Measurements from ENCODE around the gene FADS2. TPM values are rescaled to one million over a fixed set of nuclear protein-coding genes. Genes with fewer than 3 reads are reported as not detected.

FADS2 gene
- total and polyA plus RNA-seq, 2 of the 13 experiments (the other 11 are each of a cell fraction or from before 2014, with no cell fraction given) = 90.1 to 124 TPM

- TF ChIP-seq, protein P1, sequence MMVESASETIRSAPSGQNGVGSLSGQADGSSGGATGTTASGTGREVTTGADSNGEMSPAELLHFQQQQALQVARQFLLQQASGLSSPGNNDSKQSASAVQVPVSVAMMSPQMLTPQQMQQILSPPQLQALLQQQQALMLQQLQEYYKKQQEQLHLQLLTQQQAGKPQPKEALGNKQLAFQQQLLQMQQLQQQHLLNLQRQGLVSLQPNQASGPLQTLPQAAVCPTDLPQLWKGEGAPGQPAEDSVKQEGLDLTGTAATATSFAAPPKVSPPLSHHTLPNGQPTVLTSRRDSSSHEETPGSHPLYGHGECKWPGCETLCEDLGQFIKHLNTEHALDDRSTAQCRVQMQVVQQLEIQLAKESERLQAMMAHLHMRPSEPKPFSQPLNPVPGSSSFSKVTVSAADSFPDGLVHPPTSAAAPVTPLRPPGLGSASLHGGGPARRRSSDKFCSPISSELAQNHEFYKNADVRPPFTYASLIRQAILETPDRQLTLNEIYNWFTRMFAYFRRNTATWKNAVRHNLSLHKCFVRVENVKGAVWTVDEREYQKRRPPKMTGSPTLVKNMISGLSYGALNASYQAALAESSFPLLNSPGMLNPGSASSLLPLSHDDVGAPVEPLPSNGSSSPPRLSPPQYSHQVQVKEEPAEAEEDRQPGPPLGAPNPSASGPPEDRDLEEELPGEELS (CRISPR knock-in tag; IDR thresholded peaks at IDR 0.05) = peak; percentile 64; the same call in 1 of the 2 replicates
- TF ChIP-seq ZNF260 (CRISPR knock-in tag; IDR thresholded peaks at IDR 0.05; ENCODE audit: borderline replicate concordance, low read depth) (no peak), MYC (CRISPR knock-in tag; IDR thresholded peaks at IDR 0.05; ENCODE audit: borderline replicate concordance) (peak; percentile 89), ZNF251 (CRISPR knock-in tag; IDR thresholded peaks at IDR 0.05) (no peak), NR3C1 (CRISPR knock-in tag; IDR thresholded peaks at IDR 0.05) (no peak), ZNF83 (CRISPR knock-in tag; IDR thresholded peaks at IDR 0.05; ENCODE audit: borderline replicate concordance) (no peak), ZNF784 (CRISPR knock-in tag; IDR thresholded peaks at IDR 0.05; ENCODE audit: borderline replicate concordance) (no peak), ZNF777 (CRISPR knock-in tag; IDR thresholded peaks at IDR 0.05) (0 out of 2 replicates have a peak, but pooled peaks have one; percentile 51), TGIF2 (CRISPR knock-in tag; IDR thresholded peaks at IDR 0.05) (peak; percentile 90), CCDC6 (CRISPR knock-in tag; IDR thresholded peaks at IDR 0.05) (peak; percentile 98), PHF21A (CRISPR knock-in tag; IDR thresholded peaks at IDR 0.05) (peak; percentile 85), PCBP2 (optimal IDR thresholded peaks at IDR 0.05; ENCODE audit: low read depth, low read length, poor library complexity, severe bottlenecking) (no peak), KLF12 (CRISPR knock-in tag; IDR thresholded peaks at IDR 0.05; ENCODE audit: borderline replicate concordance) (no peak), KDM6A (CRISPR knock-in tag; IDR thresholded peaks at IDR 0.05; ENCODE audit: low read depth) (no peak), ZNF660 (CRISPR knock-in tag; IDR thresholded peaks at IDR 0.05; ENCODE audit: borderline replicate concordance, low read depth) (no peak; the same call in 1 of the 2 replicates), ZNF468 (CRISPR knock-in tag; IDR thresholded peaks at IDR 0.05) (no peak), TFAP4 (IDR thresholded peaks at IDR 0.05; ENCODE audit: borderline replicate concordance, low read depth) (peak; percentile 98), HMGA1 (CRISPR knock-in tag; conservative IDR thresholded peaks at IDR 0.05) (no peak), MATR3 (CRISPR knock-in tag; IDR thresholded peaks at IDR 0.05) (no peak), BCL6 (CRISPR knock-in tag; IDR thresholded peaks at IDR 0.05) (peak; percentile 42; the same call in 1 of the 2 replicates), ZNF543 (CRISPR knock-in tag; IDR thresholded peaks at IDR 0.05) (peak; percentile 97), FOXO1 (CRISPR knock-in tag; IDR thresholded peaks at IDR 0.05) (peak; percentile 33), YEATS2 (CRISPR knock-in tag; IDR thresholded peaks at IDR 0.05; ENCODE audit: borderline replicate concordance) (peak; percentile 90), XBP1 (CRISPR knock-in tag; IDR thresholded peaks at IDR 0.05) (0 out of 2 replicates have a peak, but pooled peaks have one; percentile 25), MXD1 (CRISPR knock-in tag; IDR thresholded peaks at IDR 0.05) (peak; percentile 95), ZNF383 (CRISPR knock-in tag; IDR thresholded peaks at IDR 0.05; ENCODE audit: borderline replicate concordance) (peak; percentile 74; the same call in 1 of the 2 replicates)
- TF ChIP-seq, protein P2, sequence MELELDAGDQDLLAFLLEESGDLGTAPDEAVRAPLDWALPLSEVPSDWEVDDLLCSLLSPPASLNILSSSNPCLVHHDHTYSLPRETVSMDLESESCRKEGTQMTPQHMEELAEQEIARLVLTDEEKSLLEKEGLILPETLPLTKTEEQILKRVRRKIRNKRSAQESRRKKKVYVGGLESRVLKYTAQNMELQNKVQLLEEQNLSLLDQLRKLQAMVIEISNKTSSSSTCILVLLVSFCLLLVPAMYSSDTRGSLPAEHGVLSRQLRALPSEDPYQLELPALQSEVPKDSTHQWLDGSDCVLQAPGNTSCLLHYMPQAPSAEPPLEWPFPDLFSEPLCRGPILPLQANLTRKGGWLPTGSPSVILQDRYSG (CRISPR knock-in tag; IDR thresholded peaks at IDR 0.05) = 0 out of 2 replicates have a peak, but pooled peaks have one; percentile 40
These were observed 11.2 kb upstream of the FADS2 start, which contains the start of gene FADS1 (continued) for GRCh38 chr11:61816736-61817455.

Data from HepG2 (cell line).